ENCODE data around the gene FRMD4B. TPM values are rescaled to one million over a fixed set of nuclear protein-coding genes. Genes with fewer than 3 reads are reported as not detected.

The FRMD4B gene
- total and polyA plus RNA-seq, 2 donors (not counting 1 experiment from before 2014, with no cell fraction given), result 0.86 to 1.2 TPM

DNA sequence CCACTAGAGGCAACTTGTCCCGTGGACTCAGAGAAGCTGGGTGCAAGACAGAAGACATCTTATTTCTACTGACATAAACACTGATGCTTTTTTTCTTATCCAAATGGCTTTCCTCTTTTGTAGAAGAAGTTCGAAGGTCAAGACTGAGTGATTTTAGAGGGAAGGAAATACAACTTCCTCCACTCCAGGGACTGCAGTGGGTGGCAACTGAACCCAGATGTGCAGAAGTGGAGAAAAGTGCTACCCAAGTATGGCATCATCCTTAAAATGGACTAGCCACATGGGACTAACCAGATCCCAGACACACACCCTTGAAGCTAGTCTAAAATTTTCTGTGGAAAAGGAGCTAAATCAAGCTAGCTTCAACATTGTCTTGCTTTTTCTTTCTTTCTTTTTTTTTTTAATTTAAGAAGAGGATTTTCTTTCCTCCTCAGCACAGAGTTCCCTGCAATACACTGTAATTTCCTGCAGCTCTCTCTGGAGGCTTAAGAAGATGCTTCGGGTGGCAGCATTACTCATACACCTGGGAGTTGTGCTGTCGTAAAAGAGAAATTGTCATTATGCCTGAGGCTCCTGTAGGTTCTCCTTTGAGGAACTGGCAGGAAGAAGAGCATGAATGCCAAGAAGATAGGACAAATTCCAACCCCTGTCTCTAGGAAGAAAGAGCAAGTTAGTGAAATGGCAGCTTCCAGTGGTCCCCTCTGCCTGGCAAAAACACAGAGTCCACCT, 3.8 kb upstream of the FRMD4B start:
- no peak for TF ChIP-seq EZH2 (IDR thresholded peaks at IDR 0.05; ENCODE audit: low read length, missing control alignments)
- TF ChIP-seq, protein P1, sequence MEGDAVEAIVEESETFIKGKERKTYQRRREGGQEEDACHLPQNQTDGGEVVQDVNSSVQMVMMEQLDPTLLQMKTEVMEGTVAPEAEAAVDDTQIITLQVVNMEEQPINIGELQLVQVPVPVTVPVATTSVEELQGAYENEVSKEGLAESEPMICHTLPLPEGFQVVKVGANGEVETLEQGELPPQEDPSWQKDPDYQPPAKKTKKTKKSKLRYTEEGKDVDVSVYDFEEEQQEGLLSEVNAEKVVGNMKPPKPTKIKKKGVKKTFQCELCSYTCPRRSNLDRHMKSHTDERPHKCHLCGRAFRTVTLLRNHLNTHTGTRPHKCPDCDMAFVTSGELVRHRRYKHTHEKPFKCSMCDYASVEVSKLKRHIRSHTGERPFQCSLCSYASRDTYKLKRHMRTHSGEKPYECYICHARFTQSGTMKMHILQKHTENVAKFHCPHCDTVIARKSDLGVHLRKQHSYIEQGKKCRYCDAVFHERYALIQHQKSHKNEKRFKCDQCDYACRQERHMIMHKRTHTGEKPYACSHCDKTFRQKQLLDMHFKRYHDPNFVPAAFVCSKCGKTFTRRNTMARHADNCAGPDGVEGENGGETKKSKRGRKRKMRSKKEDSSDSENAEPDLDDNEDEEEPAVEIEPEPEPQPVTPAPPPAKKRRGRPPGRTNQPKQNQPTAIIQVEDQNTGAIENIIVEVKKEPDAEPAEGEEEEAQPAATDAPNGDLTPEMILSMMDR (conservative IDR thresholded peaks at IDR 0.05 in 1 of 2, IDR thresholded peaks at IDR 0.05 in 1 of 2; ENCODE audit: low read depth in 1 of 2, low read length in 2 of 2), result no peak
- H3K4me3 ChIP-seq (replicated peaks in 1 of 4; ENCODE audit: control extremely low read depth in 1 of 4, insufficient read depth in 1 of 4, low read depth in 3 of 4, low read length in 4 of 4), result no peak overlapping the region
- H2AFZ ChIP-seq (ENCODE audit: low read length), result no peak overlapping the region
- no peak overlapping the region for H3K4me2 ChIP-seq (ENCODE audit: extremely low read depth, insufficient read depth, low read length)
- no peaks in the 10 kb centered on the region for H3K9me3 ChIP-seq (ENCODE audit: control insufficient read depth, insufficient read depth, low read depth, low read length)
- no peaks in the 10 kb centered on the region for H3K36me3 ChIP-seq (ENCODE audit: control insufficient read depth, insufficient read depth, low read length)
- no peak overlapping the region for H3K9ac ChIP-seq (ENCODE audit: insufficient read depth, low read length)
- DNase-seq (ENCODE audit: low read depth in 2 of 2), result no peak
- no peaks in the 10 kb centered on the region for H3K27me3 ChIP-seq (ENCODE audit: control insufficient read depth, insufficient read depth, low read length)
- H3K79me2 ChIP-seq (ENCODE audit: control insufficient read depth, insufficient read depth, low read length), result no peaks in the 10 kb centered on the region
- no peaks in the 10 kb centered on the region for H4K20me1 ChIP-seq (ENCODE audit: control insufficient read depth, extremely low read depth, insufficient read depth, low read length)
- no peaks in the 10 kb centered on the region for H3K4me1 ChIP-seq (ENCODE audit: control insufficient read depth, extremely low read depth, insufficient read depth, low read length)
- H3K27ac ChIP-seq (ENCODE audit: insufficient read depth, low read length), result no peak overlapping the region

DNA sequence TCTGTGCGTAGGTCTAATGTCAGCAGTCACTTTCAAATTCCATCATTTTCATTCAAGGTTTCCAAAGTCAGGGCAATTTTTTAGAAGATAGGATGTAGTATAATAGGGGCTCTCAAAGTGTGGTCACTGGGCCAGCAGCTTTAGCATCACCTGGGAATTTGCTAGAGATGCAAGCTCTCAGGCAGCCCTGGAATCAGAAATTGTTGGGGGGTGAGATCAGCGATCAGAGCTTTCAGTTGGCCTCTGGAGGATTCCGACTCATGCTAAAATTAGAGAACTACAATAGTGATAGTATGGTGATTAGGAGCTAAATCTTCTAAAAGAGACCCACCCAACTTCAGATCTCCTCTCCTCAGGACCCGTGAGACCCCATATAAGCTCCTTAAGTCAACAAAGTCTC, 2.4 kb upstream of the FRMD4B start:
- no peak for TF ChIP-seq EZH2 (IDR thresholded peaks at IDR 0.05; ENCODE audit: low read length, missing control alignments)
- TF ChIP-seq, protein P1 (conservative IDR thresholded peaks at IDR 0.05 in 1 of 2, IDR thresholded peaks at IDR 0.05 in 1 of 2; ENCODE audit: low read depth in 1 of 2, low read length in 2 of 2), result no peak
- no peak for DNase-seq (ENCODE audit: low read depth in 2 of 2)
- Histone ChIP-seq H3K4me1 (ENCODE audit: control insufficient read depth, extremely low read depth, insufficient read depth, low read length) (no peaks in the 10 kb centered on the region), H3K27ac (ENCODE audit: insufficient read depth, low read length) (no peak overlapping the region), H3K36me3 (ENCODE audit: control insufficient read depth, insufficient read depth, low read length) (no peaks in the 10 kb centered on the region), H3K9me3 (ENCODE audit: control insufficient read depth, insufficient read depth, low read depth, low read length) (no peaks in the 10 kb centered on the region), H2AFZ (ENCODE audit: low read length) (no peak overlapping the region), H3K4me3 (replicated peaks in 1 of 4; ENCODE audit: control extremely low read depth in 1 of 4, insufficient read depth in 1 of 4, low read depth in 3 of 4, low read length in 4 of 4) (no peak overlapping the region), H3K9ac (ENCODE audit: insufficient read depth, low read length) (no peak overlapping the region), H4K20me1 (ENCODE audit: control insufficient read depth, extremely low read depth, insufficient read depth, low read length) (no peaks in the 10 kb centered on the region), H3K4me2 (ENCODE audit: extremely low read depth, insufficient read depth, low read length) (no peak overlapping the region), H3K79me2 (ENCODE audit: control insufficient read depth, insufficient read depth, low read length) (no peaks in the 10 kb centered on the region), H3K27me3 (ENCODE audit: control insufficient read depth, insufficient read depth, low read length) (no peaks in the 10 kb centered on the region)

DNA sequence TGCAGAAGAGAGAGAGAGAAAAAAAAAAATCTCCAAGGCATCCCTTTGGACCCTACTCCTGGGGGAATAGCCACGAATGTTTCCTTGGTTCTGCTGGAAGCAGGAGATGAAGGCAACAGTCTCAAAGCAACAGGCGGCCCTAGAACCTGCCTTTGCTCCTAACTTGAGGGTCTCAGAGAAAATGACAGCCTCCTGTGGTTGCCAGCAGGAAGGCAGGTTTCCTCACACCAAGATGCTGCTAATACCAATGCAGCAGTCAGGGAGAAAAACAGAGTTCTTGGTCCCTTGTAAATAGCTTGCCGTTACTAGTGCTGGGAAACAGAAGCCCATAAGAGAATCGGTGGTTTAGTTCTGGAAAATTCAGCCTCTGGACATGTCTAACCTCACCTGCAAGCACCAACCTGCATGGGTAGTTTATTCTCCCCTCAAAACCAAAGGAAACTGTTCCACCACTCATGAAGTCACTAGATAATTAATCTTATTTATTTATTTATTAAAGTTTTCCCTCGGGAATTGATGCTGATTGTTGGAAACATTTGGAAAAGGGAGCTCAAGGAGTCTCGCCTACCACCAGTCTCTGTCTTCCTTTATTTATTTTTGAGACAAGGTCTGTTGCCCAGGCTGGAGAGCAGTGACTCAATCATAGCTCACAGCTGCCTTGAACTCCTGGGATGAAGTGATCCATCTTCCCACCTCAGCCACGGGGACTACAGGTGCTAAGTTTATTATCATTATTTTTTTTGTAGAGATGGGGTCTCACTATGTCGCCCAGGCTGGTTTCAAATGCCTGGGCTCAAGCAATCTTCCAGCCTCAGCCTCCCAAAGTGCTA, 883 bp upstream of the FRMD4B start:
- Histone ChIP-seq H3K4me3 (replicated peaks in 1 of 4; ENCODE audit: control extremely low read depth in 1 of 4, insufficient read depth in 1 of 4, low read depth in 3 of 4, low read length in 4 of 4) (peak overlapping the region in 2 of 4 experiments; percentile 38 to 44), H3K27me3 (ENCODE audit: control insufficient read depth, insufficient read depth, low read length) (no peaks in the 10 kb centered on the region), H3K9ac (ENCODE audit: insufficient read depth, low read length) (no peak overlapping the region), H4K20me1 (ENCODE audit: control insufficient read depth, extremely low read depth, insufficient read depth, low read length) (no peaks in the 10 kb centered on the region), H3K4me2 (ENCODE audit: extremely low read depth, insufficient read depth, low read length) (peak overlapping the region; percentile 81), H3K27ac (ENCODE audit: insufficient read depth, low read length) (no peak overlapping the region), H3K4me1 (ENCODE audit: control insufficient read depth, extremely low read depth, insufficient read depth, low read length) (no peaks in the 10 kb centered on the region), H3K79me2 (ENCODE audit: control insufficient read depth, insufficient read depth, low read length) (no peaks in the 10 kb centered on the region), H3K9me3 (ENCODE audit: control insufficient read depth, insufficient read depth, low read depth, low read length) (no peaks in the 10 kb centered on the region), H2AFZ (ENCODE audit: low read length) (no peak overlapping the region), H3K36me3 (ENCODE audit: control insufficient read depth, insufficient read depth, low read length) (no peaks in the 10 kb centered on the region)
- TF ChIP-seq, protein P1 (conservative IDR thresholded peaks at IDR 0.05 in 1 of 2, IDR thresholded peaks at IDR 0.05 in 1 of 2; ENCODE audit: low read depth in 1 of 2, low read length in 2 of 2), result no peak
- no peak for TF ChIP-seq EZH2 (IDR thresholded peaks at IDR 0.05; ENCODE audit: low read length, missing control alignments)
- no peak for DNase-seq (ENCODE audit: low read depth in 2 of 2)
